COLO668 (cell line): Measurements from ENCODE around the gene NRXN3.
A peak's percentile ranks its signal among the peaks of the same experiment; 100 is the strongest.

Experiments
- DNase-seq: peaks from one replicate; lab custom pipeline; 2025; ENCODE audit not compliant: unreplicated experiment; lab: John Stamatoyannopoulos, UW

Gene NRXN3

GRCh38 chr14:79256380-79256779 lies 1086.2 kb downstream of the NRXN3 start:
- no peak for DNase-seq

- DNase-seq = no peak
These were observed 1090.2 kb downstream of the NRXN3 start for GRCh38 chr14:79260406-79260805.

- DNase-seq = no peak
These were observed 1095.3 kb downstream of the NRXN3 start for GRCh38 chr14:79265366-79265946.

- no peak for DNase-seq
These were observed 1100.2 kb downstream of the NRXN3 start for GRCh38 chr14:79270361-79270760.

GRCh38 chr14:79271122-79271521 lies 1100.9 kb downstream of the NRXN3 start:
- DNase-seq = no peak

- no peak for DNase-seq
These were observed 1104.6 kb downstream of the NRXN3 start for GRCh38 chr14:79274641-79275291.

- no peak for DNase-seq
These were observed 1105.1 kb downstream of the NRXN3 start for GRCh38 chr14:79275292-79275655.

- no peak for DNase-seq
These were observed 1108.2 kb downstream of the NRXN3 start for GRCh38 chr14:79278286-79278797.

GRCh38 chr14:79278798-79279644 lies 1108.8 kb downstream of the NRXN3 start:
- peak; percentile 95 for DNase-seq

GRCh38 chr14:79279645-79280597 lies 1109.7 kb downstream of the NRXN3 start:
- DNase-seq = peak; percentile 57

- no peak for DNase-seq
These were observed 1111.3 kb downstream of the NRXN3 start for GRCh38 chr14:79281244-79282152.

GRCh38 chr14:79284621-79285020 lies 1114.4 kb downstream of the NRXN3 start:
- DNase-seq = no peak

- DNase-seq = no peak
These were observed 1115.1 kb downstream of the NRXN3 start for GRCh38 chr14:79285263-79285662.

- no peak for DNase-seq
These were observed 1117.8 kb downstream of the NRXN3 start for GRCh38 chr14:79287976-79288375.

GRCh38 chr14:79293482-79294177 lies 1123.5 kb downstream of the NRXN3 start:
- DNase-seq = no peak

- DNase-seq = no peak
These were observed 1124.3 kb downstream of the NRXN3 start for GRCh38 chr14:79294499-79294898.

GRCh38 chr14:79295385-79295784 lies 1125.2 kb downstream of the NRXN3 start:
- no peak for DNase-seq

GRCh38 chr14:79298373-79298772 lies 1128.2 kb downstream of the NRXN3 start:
- DNase-seq = no peak

- no peak for DNase-seq
These were observed 1129.0 kb downstream of the NRXN3 start for GRCh38 chr14:79299162-79299561.
